Right atrium auricular region (tissue), 2 donors: ENCODE data around the gene SETD4. TPM values are rescaled to one million over a fixed set of nuclear protein-coding genes. Genes with fewer than 3 reads are reported as not detected.

Experiments used
- DNase-seq: peaks from one replicate; pipeline ENCODE4 v3.0.0-alpha.2; 2019; ENCODE audit warnings: low spot score
- H3K27ac ChIP-seq, 2 donors: fragments of 200-600 bp; sonication (generic); 1 replicate in 1 of 2; 2 replicates in 1 of 2; pipeline ENCODE4 v1.5.1; 2016 to 2019
- H3K27me3 ChIP-seq, 2 donors: fragments of 200-600 bp; sonication (generic); one replicate each; pipeline versions ENCODE4 v1.5.1 to v1.6.0; 2017 to 2019
- H3K36me3 ChIP-seq: fragments of 200-600 bp; sonication (generic); one replicate; pipeline ENCODE4 v1.5.1; 2016
- H3K4me1 ChIP-seq, 2 donors: fragments of 200-600 bp; sonication (generic); one replicate each; pipeline versions ENCODE4 v1.5.1 to v1.6.0; 2017 to 2019
- H3K4me3 ChIP-seq, 2 donors: fragments of 200-600 bp; sonication (generic); 1 replicate in 1 of 2; 2 replicates in 1 of 2; pipeline ENCODE4 v1.5.1; 2017 to 2019; ENCODE audit warnings: mild to moderate bottlenecking in 1 of 2, moderate library complexity in 1 of 2
- H3K9me3 ChIP-seq, 2 donors: fragments of 200-600 bp; sonication (generic); one replicate each; pipeline ENCODE4 v1.5.1; 2019
- CTCF ChIP-seq, 2 donors: fragments of 200-600 bp; sonication (generic); IDR thresholded peaks; one replicate each; pipeline ENCODE4 v1.5.1; 2019; ENCODE audit warnings: antibody characterized with exemption in 2 of 2
- total RNA-seq, 2 donors: library from RNA; depleted of rRNA; stranded (reverse); fragments of >200 nt; gene quantifications; one replicate each; pipeline ENCODE4 v1.1.0, GENCODE V29; 2016

SETD4 gene
- total RNA-seq, 2 donors from 2014 or later, result 6.3 to 7.6 TPM

- H3K27ac ChIP-seq, result no peak overlapping the region
Measured at GRCh38 chr21:36079671-36080070, 19.3 kb upstream of the SETD4 start.

GRCh38 chr21:36079010-36079649, 18.8 kb upstream of the SETD4 start:
- Histone ChIP-seq H3K9me3 (no peaks in the 10 kb centered on the region), H3K27ac (no peak overlapping the region), H3K27me3 (no peaks in the 10 kb centered on the region), H3K36me3 (no peaks in the 10 kb centered on the region), H3K4me1 (no peaks in the 10 kb centered on the region), H3K4me3 (no peak overlapping the region)
- DNase-seq, result no peak
- no peak for TF ChIP-seq CTCF (IDR thresholded peaks at IDR 0.05)

More at GRCh38 chr21:36079671-36080070, 19.3 kb upstream of the SETD4 start:
- DNase-seq, result no peak
- Histone ChIP-seq H3K9me3 (no peaks in the 10 kb centered on the region), H3K4me3 (no peak overlapping the region), H3K4me1 (no peaks in the 10 kb centered on the region), H3K27me3 (no peaks in the 10 kb centered on the region), H3K36me3 (no peaks in the 10 kb centered on the region)
- no peak for TF ChIP-seq CTCF (IDR thresholded peaks at IDR 0.05)

GRCh38 chr21:36077758-36078157, 17.4 kb upstream of the SETD4 start:
- Histone ChIP-seq H3K4me3 (no peak overlapping the region), H3K9me3 (no peaks in the 10 kb centered on the region), H3K27me3 (no peaks in the 10 kb centered on the region), H3K36me3 (no peaks in the 10 kb centered on the region), H3K4me1 (peaks cover 0 to under 1% of the 10 kb centered on the region in 2 donors), H3K27ac (no peak overlapping the region)
- no peak for TF ChIP-seq CTCF (IDR thresholded peaks at IDR 0.05)
- DNase-seq, result no peak

GRCh38 chr21:36076878-36077655, 16.7 kb upstream of the SETD4 start:
- H3K27me3 ChIP-seq, result no peaks in the 10 kb centered on the region
- H3K4me1 ChIP-seq, result peaks cover 0 to 6% of the 10 kb centered on the region in 2 donors
- H3K9me3 ChIP-seq, result no peaks in the 10 kb centered on the region
- no peak for TF ChIP-seq CTCF (IDR thresholded peaks at IDR 0.05)
- no peak for DNase-seq
- H3K27ac ChIP-seq, result no peak overlapping the region
- peaks cover 7% of the 10 kb centered on the region for H3K36me3 ChIP-seq
- H3K4me3 ChIP-seq, result no peak overlapping the region

- no peak overlapping the region for H3K27ac ChIP-seq
- no peaks in the 10 kb centered on the region for H3K9me3 ChIP-seq
- DNase-seq, result no peak
- peaks cover 0 to 14% of the 10 kb centered on the region in 2 donors for H3K4me1 ChIP-seq
- no peak overlapping the region for H3K4me3 ChIP-seq
- peaks cover 17% of the 10 kb centered on the region for H3K36me3 ChIP-seq
- TF ChIP-seq CTCF (IDR thresholded peaks at IDR 0.05), result no peak
- no peaks in the 10 kb centered on the region for H3K27me3 ChIP-seq
Measured at GRCh38 chr21:36075953-36076352, 15.6 kb upstream of the SETD4 start.
